B cell (primary cell): Measurements from ENCODE around the gene PRDM2.

ENCODE experiments used
- EZH2 ChIP-seq: IDR thresholded peaks from 2 replicates; pipeline ENCODE4 v1.6.1; 2012; ENCODE audit warnings: borderline replicate concordance, low read depth, mild to moderate bottlenecking, moderate library complexity, low read length; ENCODE audit not compliant: insufficient read depth, poor library complexity, severe bottlenecking
- TF ChIP-seq, protein P1 (sequence below): fragments of 200-600 bp; IDR thresholded peaks from one replicate; pipeline ENCODE4 v1.8.0; 2022; ENCODE audit warnings: antibody characterized with exemption, mild to moderate bottlenecking

DNA sequence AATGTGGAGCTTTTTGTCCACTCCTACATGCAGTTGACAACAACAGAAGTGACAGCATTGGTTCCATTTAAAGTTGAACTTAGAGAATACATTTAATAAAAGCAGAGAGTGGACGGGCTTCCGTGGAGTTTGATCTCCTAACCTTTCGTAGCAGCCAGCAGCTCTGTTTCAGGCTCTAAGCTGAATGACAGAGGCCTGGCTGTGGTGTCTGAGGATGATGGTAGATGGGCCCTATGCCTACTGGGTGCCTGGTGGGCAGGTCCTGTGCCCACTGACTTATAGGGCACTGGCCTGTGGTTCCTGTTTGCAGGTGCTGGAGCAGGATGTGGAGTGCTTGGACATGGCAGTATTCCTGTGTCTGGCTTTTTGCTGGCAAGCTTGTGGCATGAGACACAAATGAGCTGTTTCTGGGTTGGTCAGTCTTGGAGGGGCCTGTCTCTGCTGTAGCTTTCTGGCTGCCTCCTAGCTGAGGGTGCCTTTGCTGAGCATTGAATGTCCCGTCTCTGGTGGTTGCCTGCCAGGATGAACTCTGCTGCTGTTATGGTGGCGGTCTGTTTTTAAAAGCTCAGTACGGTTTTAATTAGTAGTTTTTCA lies 54.6 kb downstream of the PRDM2 start:
- TF ChIP-seq EZH2, result no peak
- TF ChIP-seq, protein P1, sequence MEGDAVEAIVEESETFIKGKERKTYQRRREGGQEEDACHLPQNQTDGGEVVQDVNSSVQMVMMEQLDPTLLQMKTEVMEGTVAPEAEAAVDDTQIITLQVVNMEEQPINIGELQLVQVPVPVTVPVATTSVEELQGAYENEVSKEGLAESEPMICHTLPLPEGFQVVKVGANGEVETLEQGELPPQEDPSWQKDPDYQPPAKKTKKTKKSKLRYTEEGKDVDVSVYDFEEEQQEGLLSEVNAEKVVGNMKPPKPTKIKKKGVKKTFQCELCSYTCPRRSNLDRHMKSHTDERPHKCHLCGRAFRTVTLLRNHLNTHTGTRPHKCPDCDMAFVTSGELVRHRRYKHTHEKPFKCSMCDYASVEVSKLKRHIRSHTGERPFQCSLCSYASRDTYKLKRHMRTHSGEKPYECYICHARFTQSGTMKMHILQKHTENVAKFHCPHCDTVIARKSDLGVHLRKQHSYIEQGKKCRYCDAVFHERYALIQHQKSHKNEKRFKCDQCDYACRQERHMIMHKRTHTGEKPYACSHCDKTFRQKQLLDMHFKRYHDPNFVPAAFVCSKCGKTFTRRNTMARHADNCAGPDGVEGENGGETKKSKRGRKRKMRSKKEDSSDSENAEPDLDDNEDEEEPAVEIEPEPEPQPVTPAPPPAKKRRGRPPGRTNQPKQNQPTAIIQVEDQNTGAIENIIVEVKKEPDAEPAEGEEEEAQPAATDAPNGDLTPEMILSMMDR, result no peak
